ENCODE measurements around the gene ZNF277. TPM values are rescaled to one million over a fixed set of nuclear protein-coding genes. Genes with fewer than 3 reads are reported as not detected.
"Not testable (repeated sequence)": the region's sequence is repeated elsewhere in the genome, so short reads cannot be mapped to it uniquely, and the experiment has no call there.

Gene ZNF277
- total RNA-seq, 4 donors from 2014 or later: 19.2 to 45.6 (median 32.8) TPM

DNA sequence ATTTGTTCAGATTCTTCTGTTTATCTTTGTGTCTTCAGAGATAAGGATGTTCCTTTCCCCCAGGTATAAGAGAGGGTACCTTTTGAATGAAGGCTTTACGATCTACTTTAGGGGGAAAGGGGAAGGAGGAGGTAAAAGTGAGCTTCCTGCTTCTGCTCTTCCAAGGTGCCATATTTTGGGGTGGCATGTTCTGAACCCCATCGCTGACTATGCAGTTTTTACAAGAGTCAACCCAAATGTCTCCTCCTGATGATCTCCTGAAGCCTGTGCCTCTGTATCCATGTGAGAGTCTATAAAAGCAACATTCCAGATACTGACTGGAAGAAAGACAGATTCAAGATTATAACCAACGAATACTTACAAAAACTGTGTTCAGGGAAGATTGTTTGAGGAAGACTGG, 102.5 kb downstream of the ZNF277 start:
- DNase-seq (ENCODE audit: low spot score in 2 of 2): no peak
- intact Hi-C loops (cut with DNase I; ENCODE audit: low total_unique reads): no loop called here
- TF ChIP-seq, protein P1, sequence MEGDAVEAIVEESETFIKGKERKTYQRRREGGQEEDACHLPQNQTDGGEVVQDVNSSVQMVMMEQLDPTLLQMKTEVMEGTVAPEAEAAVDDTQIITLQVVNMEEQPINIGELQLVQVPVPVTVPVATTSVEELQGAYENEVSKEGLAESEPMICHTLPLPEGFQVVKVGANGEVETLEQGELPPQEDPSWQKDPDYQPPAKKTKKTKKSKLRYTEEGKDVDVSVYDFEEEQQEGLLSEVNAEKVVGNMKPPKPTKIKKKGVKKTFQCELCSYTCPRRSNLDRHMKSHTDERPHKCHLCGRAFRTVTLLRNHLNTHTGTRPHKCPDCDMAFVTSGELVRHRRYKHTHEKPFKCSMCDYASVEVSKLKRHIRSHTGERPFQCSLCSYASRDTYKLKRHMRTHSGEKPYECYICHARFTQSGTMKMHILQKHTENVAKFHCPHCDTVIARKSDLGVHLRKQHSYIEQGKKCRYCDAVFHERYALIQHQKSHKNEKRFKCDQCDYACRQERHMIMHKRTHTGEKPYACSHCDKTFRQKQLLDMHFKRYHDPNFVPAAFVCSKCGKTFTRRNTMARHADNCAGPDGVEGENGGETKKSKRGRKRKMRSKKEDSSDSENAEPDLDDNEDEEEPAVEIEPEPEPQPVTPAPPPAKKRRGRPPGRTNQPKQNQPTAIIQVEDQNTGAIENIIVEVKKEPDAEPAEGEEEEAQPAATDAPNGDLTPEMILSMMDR (IDR thresholded peaks at IDR 0.05): no peak
- TF ChIP-seq POLR2A (IDR thresholded peaks at IDR 0.05): no peak
- H3K4me3 ChIP-seq (ENCODE audit: low read depth, poor library complexity, severe bottlenecking): no peak overlapping the region
- WGBS, 2 donors: 94 to 99% methylated on average over 3 of the region's 3 CpGs

DNA sequence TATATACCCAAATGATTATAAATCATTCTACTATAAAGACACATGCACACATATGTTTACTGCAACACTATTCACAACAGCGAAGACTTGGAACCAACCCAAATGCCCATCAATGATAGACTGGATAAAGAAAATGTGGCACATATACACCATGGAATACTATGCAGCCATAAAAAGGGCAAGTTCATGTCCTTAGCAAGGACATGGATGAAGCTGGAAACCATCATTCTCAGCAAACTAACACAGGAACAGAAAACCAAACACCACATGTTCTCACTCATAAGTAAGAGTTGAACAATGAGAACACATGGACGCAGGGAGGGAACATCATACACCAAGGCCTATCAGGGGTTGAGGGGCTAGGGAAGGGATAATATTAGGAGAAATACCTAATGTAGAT, 110.3 kb downstream of the ZNF277 start:
- WGBS, 2 donors: 94 to 98% methylated on average over 2 of the region's 2 CpGs
- DNase-seq (ENCODE audit: low spot score in 2 of 2); H3K4me3 ChIP-seq (ENCODE audit: low read depth, poor library complexity, severe bottlenecking); intact Hi-C loops (cut with DNase I; ENCODE audit: low total_unique reads): not testable (repeated sequence)

DNA sequence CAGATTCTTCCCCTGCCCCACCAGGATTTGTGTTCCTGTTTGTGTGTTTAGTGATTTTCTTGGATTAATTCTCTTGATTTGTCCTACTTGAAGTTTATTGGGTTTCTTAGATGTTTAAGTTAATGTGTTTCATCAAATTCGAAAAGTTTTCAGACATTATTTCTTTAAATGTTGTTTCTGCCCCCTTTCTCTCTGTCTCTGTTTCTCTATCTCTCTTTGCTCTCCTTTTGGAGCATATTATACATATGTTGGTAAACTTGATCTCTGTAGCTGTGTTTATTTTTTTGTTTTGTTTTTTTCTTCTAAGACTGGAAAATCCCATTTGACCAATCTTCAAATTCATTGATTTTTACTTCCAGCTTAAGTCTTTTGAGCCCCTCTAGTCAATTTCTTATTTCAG, 115.6 kb downstream of the ZNF277 start:
- 87 to 88% methylated on average over 1 of the region's 1 CpG for WGBS, 2 donors
- intact Hi-C loops (cut with DNase I; ENCODE audit: low total_unique reads): no loop called here
- TF ChIP-seq, protein P1 (IDR thresholded peaks at IDR 0.05): no peak
- TF ChIP-seq POLR2A (IDR thresholded peaks at IDR 0.05): no peak
- H3K4me3 ChIP-seq (ENCODE audit: low read depth, poor library complexity, severe bottlenecking): no peak overlapping the region
- no peak for DNase-seq (ENCODE audit: low spot score in 2 of 2)

DNA sequence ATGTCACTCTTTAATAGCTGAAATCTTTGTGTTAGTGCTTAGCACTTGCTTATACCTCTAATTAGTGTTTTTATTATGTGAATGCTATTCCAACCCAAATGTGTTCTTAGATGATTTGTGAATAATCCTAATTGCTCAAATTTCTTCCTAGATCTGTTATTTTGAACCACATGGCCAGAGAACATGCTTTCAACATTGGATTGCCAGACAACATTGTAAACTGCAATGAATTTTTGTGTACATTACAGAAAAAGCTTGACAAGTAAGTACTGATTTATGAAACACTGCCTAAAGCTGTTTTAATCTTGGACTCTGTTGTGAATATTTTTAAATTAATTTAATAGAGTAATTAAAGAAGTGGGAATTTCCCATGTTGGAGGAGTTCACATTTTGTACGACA, 121.1 kb downstream of the ZNF277 start:
- DNase-seq (ENCODE audit: low spot score in 2 of 2): no peak
- TF ChIP-seq POLR2A (IDR thresholded peaks at IDR 0.05): no peak
- TF ChIP-seq, protein P1 (IDR thresholded peaks at IDR 0.05): no peak
- intact Hi-C loops (cut with DNase I; ENCODE audit: low total_unique reads): no loop called here
- WGBS, 2 donors: 61 to 68% methylated on average over 1 of the region's 1 CpG
- H3K4me3 ChIP-seq (ENCODE audit: low read depth, poor library complexity, severe bottlenecking): no peak overlapping the region

DNA sequence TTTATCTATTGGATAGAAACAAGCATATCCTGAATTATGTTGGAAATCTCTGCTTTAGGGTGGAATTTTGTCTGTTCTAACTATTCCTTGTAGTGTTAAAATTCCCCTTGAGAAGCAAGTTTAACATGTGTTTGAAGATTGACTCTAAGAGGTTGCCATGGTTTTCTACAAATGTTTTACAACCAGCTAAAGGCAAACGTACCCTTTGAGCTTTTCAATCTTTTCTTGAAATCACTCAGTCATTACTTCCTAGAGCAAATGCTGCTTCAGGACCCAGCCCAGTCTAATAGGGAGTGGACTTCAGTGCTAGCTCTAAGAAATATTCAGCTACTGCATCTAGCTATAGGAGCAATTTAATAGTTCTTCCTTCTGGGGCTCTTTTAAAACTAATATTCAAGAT, 125.0 kb downstream of the ZNF277 start:
- DNase-seq (ENCODE audit: low spot score in 2 of 2): no peak
- no peak overlapping the region for H3K4me3 ChIP-seq (ENCODE audit: low read depth, poor library complexity, severe bottlenecking)
- intact Hi-C loops (cut with DNase I; ENCODE audit: low total_unique reads): no loop called here
- 64 to 71% methylated on average over 1 of the region's 1 CpG for WGBS, 2 donors
- TF ChIP-seq POLR2A (IDR thresholded peaks at IDR 0.05): no peak
- TF ChIP-seq, protein P1 (IDR thresholded peaks at IDR 0.05): no peak

DNA sequence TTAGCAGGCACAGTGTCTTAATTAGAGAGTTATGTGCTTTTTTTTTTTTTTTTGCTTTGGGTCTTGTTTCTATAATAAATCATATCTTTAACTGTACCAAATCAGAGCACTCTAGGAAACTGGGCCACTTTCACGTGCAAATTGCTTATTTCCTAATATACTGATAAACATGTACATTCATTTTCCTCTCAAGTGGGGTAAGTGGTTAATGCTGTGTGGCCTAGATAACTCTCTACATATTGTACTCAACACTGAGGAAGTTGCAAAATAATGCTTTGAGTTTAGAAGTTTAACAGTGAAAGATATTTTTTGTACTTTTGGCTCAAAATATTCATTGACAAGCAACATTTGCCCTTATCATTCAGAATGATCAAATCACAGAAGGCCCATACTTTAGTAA, 127.9 kb downstream of the ZNF277 start:
- no peak for TF ChIP-seq POLR2A (IDR thresholded peaks at IDR 0.05)
- TF ChIP-seq, protein P1 (IDR thresholded peaks at IDR 0.05): no peak
- DNase-seq (ENCODE audit: low spot score in 2 of 2): no peak
- WGBS, 2 donors: 19 to 24% methylated on average over 1 of the region's 1 CpG
- no peak overlapping the region for H3K4me3 ChIP-seq (ENCODE audit: low read depth, poor library complexity, severe bottlenecking)
- intact Hi-C loops (cut with DNase I; ENCODE audit: low total_unique reads): no loop called here
